ENCODE measurements around the gene PTPRH. TPM values are rescaled to one million over a fixed set of nuclear protein-coding genes. Genes with fewer than 3 reads are reported as not detected.

The PTPRH gene
- total and polyA plus RNA-seq, 2 donors (not counting 1 experiment from before 2014, with no cell fraction given) = not detected

DNA sequence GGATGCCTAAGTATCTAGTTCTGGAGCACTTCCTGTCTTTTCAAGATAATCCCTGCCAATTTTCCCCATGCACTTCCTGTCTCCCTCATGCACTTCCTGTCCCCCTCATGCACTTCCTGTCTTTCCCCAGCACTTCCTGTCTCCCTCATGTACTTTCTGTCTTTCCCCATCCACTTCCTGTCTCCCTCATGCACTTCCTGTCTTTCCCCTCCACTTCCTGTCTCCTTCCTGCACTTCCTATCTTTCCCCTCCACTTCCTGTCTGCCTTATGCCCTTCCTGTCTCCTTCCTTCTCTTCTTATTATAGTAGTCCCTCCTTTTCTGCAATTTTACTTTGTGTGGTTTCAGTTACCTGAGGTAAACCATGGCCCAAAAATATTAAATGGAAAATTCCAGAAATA lies 57.3 kb downstream of the PTPRH start:
- no peak for DNase-seq
- Histone ChIP-seq H3K9me3 (ENCODE audit: control extremely low read depth in 1 of 3, control insufficient read depth in 2 of 3, insufficient read depth in 1 of 3, low read length in 2 of 3) (peaks cover 0 to 37% (median 3%) of the 10 kb centered on the region in 3 donors), H3K4me3 (ENCODE audit: control extremely low read depth in 1 of 5, extremely low read depth in 1 of 5, insufficient read depth in 1 of 5, low read depth in 2 of 5, low read length in 4 of 5) (no peak overlapping the region), H3K27me3 (replicated peaks in 1 of 4; ENCODE audit: control extremely low read depth in 1 of 4, control insufficient read depth in 3 of 4, insufficient read depth in 4 of 4, low read length in 3 of 4) (peaks cover 0 to 43% (median 13%) of the 10 kb centered on the region in 4 experiments), H3K36me3 (replicated peaks in 1 of 2; ENCODE audit: control extremely low read depth in 1 of 2, control insufficient read depth in 1 of 2, extremely low read depth in 1 of 2, insufficient read depth in 2 of 2, low read length in 1 of 2) (no peaks in the 10 kb centered on the region), H3K9ac (ENCODE audit: low read length) (no peak overlapping the region), H3K79me2 (ENCODE audit: control insufficient read depth, insufficient read depth, low read length) (no peaks in the 10 kb centered on the region), H4K20me1 (ENCODE audit: control insufficient read depth, insufficient read depth, low read length, poor library complexity, severe bottlenecking) (no peaks in the 10 kb centered on the region), H2AFZ (ENCODE audit: insufficient read depth, low read depth, low read length, poor library complexity, severe bottlenecking) (no peak overlapping the region), H3K4me2 (replicated peaks; ENCODE audit: low read depth, low read length, poor library complexity, severe bottlenecking) (no peak overlapping the region), H3K4me1 (ENCODE audit: control insufficient read depth in 2 of 2, insufficient read depth in 2 of 2, low read length in 2 of 2) (peaks cover 11 to 12% of the 10 kb centered on the region in 2 donors), H3K27ac (ENCODE audit: low read length in 2 of 2) (peak overlapping the region in 1 of 2 donors; percentile 58)
- intact Hi-C loops (cut with micrococcal nuclease) = no loop called here
- Mint-ChIP-seq H3K27me3 (peaks cover 39% of the 10 kb centered on the region), H3K9me3 (ENCODE audit: insufficient read depth) (peaks cover 5% of the 10 kb centered on the region), H3K4me1 (peaks cover 18% of the 10 kb centered on the region), H3K4me3 (no peak overlapping the region), H3K27ac (no peak overlapping the region)
- ChIA-PET CTCF (interaction anchor here (1.4 to 1.7 kb wide), 2 partner anchors 11 to 266 kb away, joined by 4 to 6 read pairs; no protein-coding TSS in a partner anchor), POLR2A (no interaction called here)
- ATAC-seq (ENCODE audit: low read depth) = no peak
- TF ChIP-seq EZH2 (IDR thresholded peaks at IDR 0.05; ENCODE audit: borderline replicate concordance, insufficient read depth, low read depth, low read length, poor library complexity, severe bottlenecking) (no peak), CTCF (IDR thresholded peaks at IDR 0.05) (no peak)

DNA sequence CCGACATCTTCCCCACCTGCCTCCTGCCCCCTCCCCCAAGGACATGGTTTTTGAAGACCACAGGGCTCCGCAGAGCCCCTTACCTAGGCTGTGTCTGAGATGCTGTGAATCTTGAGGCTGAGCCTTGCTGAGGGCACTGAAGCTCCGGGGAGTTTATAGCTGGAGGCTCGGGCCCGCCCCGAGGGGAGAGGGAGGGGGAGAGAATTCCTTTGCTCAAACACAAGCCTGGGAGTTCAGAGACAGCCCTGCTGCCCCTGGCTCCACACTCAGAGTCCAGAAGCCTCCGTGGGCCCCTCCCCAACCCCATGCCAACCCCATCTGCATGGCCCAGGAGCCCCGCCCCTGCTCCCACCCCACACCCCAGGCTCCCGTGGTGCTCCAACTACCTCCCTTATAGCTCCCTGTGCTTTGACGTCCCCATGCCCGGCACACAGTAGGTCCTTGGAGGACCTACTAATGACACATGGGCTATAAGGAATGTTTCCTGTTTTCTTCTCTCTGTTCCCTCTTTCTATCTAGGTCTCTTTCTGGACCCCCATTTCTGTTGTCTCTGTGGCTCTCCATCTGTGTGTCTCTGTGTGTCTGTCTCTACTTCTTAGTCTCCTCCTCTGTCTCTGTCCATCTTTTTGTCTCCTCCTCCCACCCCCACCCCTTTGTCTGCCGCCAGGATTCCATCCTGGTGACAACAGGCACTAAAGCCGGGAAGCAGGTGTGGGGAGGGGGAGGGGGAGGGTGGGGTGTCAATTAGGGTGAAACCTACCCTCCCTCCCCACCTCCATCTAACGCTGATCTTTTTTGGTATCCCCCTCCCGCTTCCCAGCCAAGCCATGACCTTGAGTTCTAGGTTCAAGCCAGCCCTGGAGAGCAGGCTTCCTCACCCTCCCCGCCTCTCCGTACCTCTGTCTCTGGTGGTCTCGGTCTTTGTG lies 60.0 kb downstream of the PTPRH start, which contains the start of gene TNNT1:
TSS of gene TNNT1 (minus strand) at position 129 of the 926 bp plus-strand sequence. CDS start 2,049 bp downstream, outside the sequence.
- Mint-ChIP-seq H3K4me3 (no peak within 1 kb of the TSS), H3K27me3 (peaks cover 41% of the 10 kb centered on the region), H3K9me3 (ENCODE audit: insufficient read depth) (peaks cover 5% of the 10 kb centered on the region), H3K4me1 (peaks cover 15% of the 10 kb centered on the region), H3K27ac (no peak within 1 kb of the TSS)
- Histone ChIP-seq H3K36me3 (replicated peaks in 1 of 2; ENCODE audit: control extremely low read depth in 1 of 2, control insufficient read depth in 1 of 2, extremely low read depth in 1 of 2, insufficient read depth in 2 of 2, low read length in 1 of 2) (no peaks in the 10 kb centered on the region), H3K27me3 (replicated peaks in 1 of 4; ENCODE audit: control extremely low read depth in 1 of 4, control insufficient read depth in 3 of 4, insufficient read depth in 4 of 4, low read length in 3 of 4) (peaks cover 0 to 52% (median 26%) of the 10 kb centered on the region in 4 experiments), H3K27ac (ENCODE audit: low read length in 2 of 2) (no peak within 1 kb of the TSS), H3K4me1 (ENCODE audit: control insufficient read depth in 2 of 2, insufficient read depth in 2 of 2, low read length in 2 of 2) (peaks cover 14% of the 10 kb centered on the region in 2 donors), H3K9ac (ENCODE audit: low read length) (no peak within 1 kb of the TSS), H3K4me2 (replicated peaks; ENCODE audit: low read depth, low read length, poor library complexity, severe bottlenecking) (no peak within 1 kb of the TSS), H2AFZ (ENCODE audit: insufficient read depth, low read depth, low read length, poor library complexity, severe bottlenecking) (no peak within 1 kb of the TSS), H3K9me3 (ENCODE audit: control extremely low read depth in 1 of 3, control insufficient read depth in 2 of 3, insufficient read depth in 1 of 3, low read length in 2 of 3) (peaks cover 0 to 27% (median 3%) of the 10 kb centered on the region in 3 donors), H4K20me1 (ENCODE audit: control insufficient read depth, insufficient read depth, low read length, poor library complexity, severe bottlenecking) (no peaks in the 10 kb centered on the region), H3K4me3 (ENCODE audit: control extremely low read depth in 1 of 5, extremely low read depth in 1 of 5, insufficient read depth in 1 of 5, low read depth in 2 of 5, low read length in 4 of 5) (no peak within 1 kb of the TSS), H3K79me2 (ENCODE audit: control insufficient read depth, insufficient read depth, low read length) (no peaks in the 10 kb centered on the region)
- intact Hi-C loops (cut with micrococcal nuclease) = no loop called here
- TF ChIP-seq CTCF (IDR thresholded peaks at IDR 0.05) = no peak
- no peak for TF ChIP-seq EZH2 (IDR thresholded peaks at IDR 0.05; ENCODE audit: borderline replicate concordance, insufficient read depth, low read depth, low read length, poor library complexity, severe bottlenecking)
- WGBS (ENCODE audit: insufficient coverage) = 35% methylated on average over 9 of the region's 18 CpGs
- ATAC-seq (ENCODE audit: low read depth) (no peak), DNase-seq (no peak)
- ChIA-PET POLR2A (no interaction called here), CTCF (no interaction called here)

All from B cell (primary cell).